ENCODE measurements around the gene SPOCK1.

SPOCK1 gene

GRCh38 chr5:137389042-137389441 is 110.1 kb downstream of the SPOCK1 start:
- no peak for DNase-seq (ENCODE audit: low read depth, low spot score)
- ChIA-PET CTCF (interaction anchor here (3.6 kb wide), 1 partner anchor 12 kb away, joined by 12 read pairs; no protein-coding TSS in a partner anchor), POLR2A (interaction anchor here (1.1 kb wide), 1 partner anchor 47 kb away, joined by 4 read pairs; no protein-coding TSS in a partner anchor)

GRCh38 chr5:137385064-137385463 is 114.1 kb downstream of the SPOCK1 start:
- ChIA-PET POLR2A (no interaction called here), CTCF (no interaction called here)
- TF ChIP-seq, protein P1, sequence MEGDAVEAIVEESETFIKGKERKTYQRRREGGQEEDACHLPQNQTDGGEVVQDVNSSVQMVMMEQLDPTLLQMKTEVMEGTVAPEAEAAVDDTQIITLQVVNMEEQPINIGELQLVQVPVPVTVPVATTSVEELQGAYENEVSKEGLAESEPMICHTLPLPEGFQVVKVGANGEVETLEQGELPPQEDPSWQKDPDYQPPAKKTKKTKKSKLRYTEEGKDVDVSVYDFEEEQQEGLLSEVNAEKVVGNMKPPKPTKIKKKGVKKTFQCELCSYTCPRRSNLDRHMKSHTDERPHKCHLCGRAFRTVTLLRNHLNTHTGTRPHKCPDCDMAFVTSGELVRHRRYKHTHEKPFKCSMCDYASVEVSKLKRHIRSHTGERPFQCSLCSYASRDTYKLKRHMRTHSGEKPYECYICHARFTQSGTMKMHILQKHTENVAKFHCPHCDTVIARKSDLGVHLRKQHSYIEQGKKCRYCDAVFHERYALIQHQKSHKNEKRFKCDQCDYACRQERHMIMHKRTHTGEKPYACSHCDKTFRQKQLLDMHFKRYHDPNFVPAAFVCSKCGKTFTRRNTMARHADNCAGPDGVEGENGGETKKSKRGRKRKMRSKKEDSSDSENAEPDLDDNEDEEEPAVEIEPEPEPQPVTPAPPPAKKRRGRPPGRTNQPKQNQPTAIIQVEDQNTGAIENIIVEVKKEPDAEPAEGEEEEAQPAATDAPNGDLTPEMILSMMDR (IDR thresholded peaks at IDR 0.05; ENCODE audit: insufficient read depth, low read length, missing control alignments), result no peak
- DNase-seq (ENCODE audit: low read depth, low spot score), result no peak
- no peak overlapping the region for H3K4me3 ChIP-seq (ENCODE audit: low read depth, low read length)

More at GRCh38 chr5:137389042-137389441, 110.1 kb downstream of the SPOCK1 start:
- TF ChIP-seq, protein P1 (IDR thresholded peaks at IDR 0.05; ENCODE audit: insufficient read depth, low read length, missing control alignments), result no peak
- H3K4me3 ChIP-seq (ENCODE audit: low read depth, low read length), result no peak overlapping the region

DNA sequence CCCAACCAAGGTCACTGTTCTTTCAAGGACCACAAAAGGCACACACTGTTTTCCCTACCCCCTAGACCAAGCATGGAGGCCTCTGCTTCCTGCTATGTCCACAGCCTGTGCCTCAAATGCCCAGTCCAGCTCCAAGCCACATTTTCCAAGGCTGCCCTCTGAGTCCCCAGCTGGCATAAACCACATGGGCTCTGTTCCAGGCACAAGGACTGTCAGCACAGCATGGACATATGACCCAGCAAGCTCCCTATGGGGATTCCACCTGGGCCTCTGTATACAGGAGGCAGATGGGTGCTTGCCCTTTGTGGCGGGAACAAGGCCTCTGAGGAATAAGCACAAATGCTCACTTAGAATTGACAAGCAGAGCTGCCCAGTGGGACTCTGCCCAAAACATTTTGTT is 115.2 kb downstream of the SPOCK1 start:
- H3K4me3 ChIP-seq (ENCODE audit: low read depth, low read length), result no peak overlapping the region
- TF ChIP-seq, protein P1 (IDR thresholded peaks at IDR 0.05; ENCODE audit: insufficient read depth, low read length, missing control alignments), result no peak
- ChIA-PET CTCF (interaction anchor here (0.6 to 1.4 kb wide), 2 partner anchors 12 to 70 kb away, joined by 3 to 4 read pairs; no protein-coding TSS in a partner anchor), POLR2A (no interaction called here)
- DNase-seq (ENCODE audit: low read depth, low spot score), result no peak

- ChIA-PET POLR2A (no interaction called here), CTCF (interaction anchor here (1.8 to 3.3 kb wide), 2 partner anchors 10 to 61 kb away, joined by 5 to 10 read pairs; no protein-coding TSS in a partner anchor)
- TF ChIP-seq, protein P1 (IDR thresholded peaks at IDR 0.05; ENCODE audit: insufficient read depth, low read length, missing control alignments), result no peak
Measured at GRCh38 chr5:137381555-137381954, 117.6 kb downstream of the SPOCK1 start.

DNA sequence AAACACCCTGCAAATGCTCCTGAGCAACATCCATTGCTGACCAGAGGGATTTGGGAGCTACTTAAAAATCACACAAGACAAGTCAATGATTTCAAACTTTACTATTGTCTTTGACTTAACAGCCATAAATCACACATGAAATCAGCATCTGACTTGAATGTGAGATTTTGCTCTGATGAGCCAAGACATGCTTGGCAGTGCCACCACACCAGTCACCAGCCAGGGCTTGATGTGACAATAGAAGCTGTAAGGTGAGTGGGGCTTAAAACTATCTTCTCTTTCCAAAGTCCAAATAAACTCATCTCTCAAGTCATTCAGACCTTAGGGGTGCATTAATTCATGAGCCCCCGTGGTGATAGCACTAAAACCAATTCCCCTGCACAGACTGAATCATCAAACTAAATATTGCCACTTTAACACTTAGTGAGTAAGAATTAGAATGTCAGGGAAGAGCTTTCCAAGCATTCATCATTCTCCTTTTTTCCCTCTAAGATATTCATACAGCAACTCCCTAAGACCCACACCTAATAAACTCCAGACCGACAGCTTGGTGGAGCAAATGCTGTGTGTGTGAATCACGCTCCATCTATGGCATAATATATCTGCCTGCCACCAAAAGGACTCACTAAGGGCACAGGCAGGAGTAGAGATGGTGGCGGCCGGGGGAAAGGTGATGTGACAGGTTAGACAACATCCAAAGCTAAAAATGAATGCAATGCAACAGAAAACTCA is 119.4 kb downstream of the SPOCK1 start:
- CTCF ChIA-PET, result interaction anchor here (1.0 to 3.3 kb wide), 6 partner anchors 9 to 118 kb away, joined by 3 to 11 read pairs (median 4); no protein-coding TSS in a partner anchor
- TF ChIP-seq, protein P1 (IDR thresholded peaks at IDR 0.05; ENCODE audit: insufficient read depth, low read length, missing control alignments), result no peak

More at GRCh38 chr5:137381555-137381954, 117.6 kb downstream of the SPOCK1 start:
- no peak for DNase-seq (ENCODE audit: low read depth, low spot score)
- H3K4me3 ChIP-seq (ENCODE audit: low read depth, low read length), result no peak overlapping the region

More for the DNA sequence above, 119.4 kb downstream of the SPOCK1 start:
- POLR2A ChIA-PET, result interaction anchor here (1.1 kb wide), 1 partner anchor 11 kb away, joined by 3 read pairs; no protein-coding TSS in a partner anchor
- DNase-seq (ENCODE audit: low read depth, low spot score), result no peak
- no peak overlapping the region for H3K4me3 ChIP-seq (ENCODE audit: low read depth, low read length)
